GM04503 (cell line): ENCODE data around the gene NDEL1.
A peak's percentile ranks its signal among the peaks of the same experiment; 100 is the strongest.

Experiments
- DNase-seq: peaks from one replicate; pipeline ENCODE4 v3.0.0-alpha.2; 2012; ENCODE audit warnings: low read depth

Gene NDEL1

GRCh38 chr17:8458128-8458527, 22.4 kb downstream of the NDEL1 start:
- DNase-seq = no peak

DNA sequence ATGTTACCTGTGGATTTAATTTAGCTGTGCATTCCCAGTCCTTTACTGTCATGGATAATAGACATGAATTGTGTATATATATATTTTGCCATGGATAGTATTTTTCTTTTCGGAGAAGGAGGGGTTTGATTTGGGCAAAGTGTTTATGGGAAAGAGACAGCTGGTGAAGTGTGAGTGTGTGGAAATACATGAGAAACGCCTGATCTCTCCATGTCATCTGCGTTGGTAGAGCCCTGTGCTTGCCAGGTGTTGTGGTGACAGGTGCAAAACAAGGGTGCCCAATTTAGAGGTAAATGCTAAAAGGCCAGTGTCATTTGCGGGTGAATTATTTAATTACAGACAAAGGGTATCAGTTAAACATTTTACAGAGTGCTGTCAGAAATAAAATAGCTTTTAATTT, 23.4 kb downstream of the NDEL1 start:
- DNase-seq = no peak

DNA sequence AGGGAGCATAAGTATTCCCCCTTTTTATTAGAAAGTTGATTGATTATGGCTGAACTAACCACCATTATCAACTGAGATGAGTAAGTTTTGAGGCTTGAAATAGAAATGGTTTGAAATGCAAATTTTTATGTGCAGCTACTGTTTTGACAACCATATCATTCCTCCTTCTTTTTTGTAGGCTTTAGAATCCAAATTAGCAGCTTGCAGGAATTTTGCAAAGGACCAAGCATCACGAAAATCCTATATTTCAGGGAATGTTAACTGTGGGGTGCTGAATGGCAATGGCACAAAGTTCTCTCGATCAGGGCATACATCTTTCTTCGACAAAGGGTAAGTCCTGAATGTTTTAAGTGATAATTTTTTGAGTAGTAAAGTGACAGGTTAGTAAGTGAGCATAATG, 24.1 kb downstream of the NDEL1 start:
- no peak for DNase-seq

GRCh38 chr17:8462564-8462963, 26.9 kb downstream of the NDEL1 start:
- no peak for DNase-seq

- peak; percentile 83 for DNase-seq
Observed at GRCh38 chr17:8463099-8463498, 27.4 kb downstream of the NDEL1 start.

GRCh38 chr17:8464941-8465340, 29.3 kb downstream of the NDEL1 start:
- DNase-seq = no peak

GRCh38 chr17:8465356-8465755, 29.7 kb downstream of the NDEL1 start:
- no peak for DNase-seq

DNA sequence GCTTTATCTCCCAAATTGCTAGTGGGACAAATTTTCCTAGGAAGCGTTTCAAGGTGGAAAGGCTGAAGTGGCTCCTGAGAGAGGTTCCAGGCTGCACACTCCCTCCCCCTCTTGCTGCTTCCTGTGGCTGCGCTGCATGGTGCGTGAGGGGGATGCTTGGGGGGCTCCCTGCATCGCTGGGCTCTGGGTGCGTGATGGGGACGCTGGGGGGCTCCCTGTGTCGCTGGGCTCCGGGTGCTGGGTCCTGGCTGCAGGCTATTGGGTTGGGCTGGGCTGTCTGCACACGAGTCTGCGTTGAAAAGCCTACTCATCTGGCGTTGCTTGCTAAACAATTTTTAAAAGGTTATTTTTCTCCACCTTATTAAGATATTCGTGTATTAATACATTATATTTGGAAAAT, 30.1 kb downstream of the NDEL1 start:
- no peak for DNase-seq

GRCh38 chr17:8466456-8466855, 30.8 kb downstream of the NDEL1 start:
- peak; percentile 65 for DNase-seq

GRCh38 chr17:8466873-8467272, 31.2 kb downstream of the NDEL1 start:
- no peak for DNase-seq

GRCh38 chr17:8467527-8467926, 31.8 kb downstream of the NDEL1 start:
- DNase-seq = no peak

DNA sequence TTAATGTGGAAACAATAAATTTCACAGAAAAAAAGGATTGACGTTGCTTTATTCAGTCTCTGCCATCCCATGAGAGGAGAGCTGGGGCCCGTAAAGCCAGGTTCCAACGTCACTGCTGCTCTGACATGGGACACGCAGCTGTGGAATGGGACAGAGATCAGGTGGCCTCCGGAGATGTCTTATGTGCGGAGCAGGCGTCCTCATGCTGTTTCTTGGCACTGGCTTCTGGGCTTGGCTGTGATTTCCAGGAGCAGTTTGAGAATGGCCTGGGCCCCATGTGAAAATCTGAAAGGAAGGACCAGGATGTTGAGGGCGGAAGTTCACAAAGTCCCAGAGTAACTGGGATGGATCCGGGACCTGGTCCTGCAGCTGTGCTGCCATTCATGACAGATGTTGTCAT, 32.4 kb downstream of the NDEL1 start:
- no peak for DNase-seq

DNA sequence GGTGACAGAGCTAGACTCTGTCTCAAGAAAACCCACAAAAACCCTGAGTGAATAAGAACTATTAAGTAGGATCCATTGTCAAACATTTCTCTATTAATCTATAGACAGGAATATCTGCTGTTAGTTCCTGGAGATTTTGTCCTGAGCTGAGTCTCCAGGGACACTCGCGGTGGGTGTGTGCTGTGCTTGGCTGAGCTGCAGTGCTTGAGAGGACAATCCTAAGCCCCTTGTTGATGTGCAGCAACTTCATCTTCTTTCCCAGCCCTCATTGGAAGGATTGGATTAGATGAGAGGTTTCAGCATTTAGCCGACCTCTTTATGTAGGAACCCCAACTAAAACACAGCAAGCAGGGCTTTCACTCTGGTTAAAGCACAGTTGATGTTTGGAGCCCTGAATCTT, 33.3 kb downstream of the NDEL1 start:
- DNase-seq = no peak

DNA sequence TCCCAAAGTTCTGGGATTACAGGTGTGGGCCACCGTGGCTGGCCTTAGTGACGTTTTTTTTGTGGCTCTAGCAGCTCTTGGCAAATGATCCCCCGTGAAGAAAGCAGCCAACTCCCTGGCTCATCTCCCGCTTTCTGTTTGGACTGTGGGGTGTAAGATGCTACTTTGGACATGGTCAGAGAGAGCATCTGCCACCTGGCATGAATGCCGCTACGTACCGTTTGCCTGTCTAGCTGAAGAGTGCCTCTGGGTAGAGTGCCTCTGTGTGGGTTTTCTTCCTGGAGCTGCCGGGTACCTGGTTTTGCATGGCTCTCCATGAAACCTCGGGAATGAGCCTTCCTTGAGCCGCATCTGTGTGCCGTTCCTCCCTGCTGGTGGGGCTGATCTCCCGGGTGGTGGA, 34.3 kb downstream of the NDEL1 start:
- DNase-seq = no peak

DNA sequence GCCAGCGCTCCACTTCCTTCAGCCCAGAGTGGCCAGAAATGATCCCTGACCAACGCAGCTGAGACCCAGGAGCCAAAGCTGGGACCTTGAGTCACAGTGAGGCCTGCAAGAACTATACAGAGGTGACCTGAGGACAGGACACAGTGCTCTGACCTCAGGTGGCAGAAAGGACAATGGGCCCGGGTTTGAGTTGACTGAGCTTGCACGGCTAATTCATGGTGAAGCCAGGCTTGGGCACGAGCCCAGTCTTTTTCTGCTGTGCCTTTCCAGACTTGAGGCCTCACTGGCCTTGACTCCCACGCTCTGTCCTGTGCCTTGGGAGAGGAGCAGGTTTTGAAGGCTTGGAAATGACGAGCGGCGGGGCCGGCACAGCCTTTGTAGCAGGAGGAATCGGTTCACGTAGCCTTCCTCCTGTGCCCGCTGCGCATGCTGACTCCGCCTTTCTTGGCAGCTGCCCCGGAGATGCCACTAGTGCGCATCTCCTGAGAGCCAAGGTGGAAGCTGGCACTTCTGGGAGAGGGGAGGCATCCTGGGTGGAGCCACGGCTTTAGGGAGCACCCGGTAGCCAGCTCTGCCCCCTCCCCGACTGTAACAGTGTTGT, 34.9 kb downstream of the NDEL1 start:
- DNase-seq = no peak

GRCh38 chr17:8472663-8473062, 37.0 kb downstream of the NDEL1 start:
- no peak for DNase-seq

GRCh38 chr17:8473451-8474192, 37.9 kb downstream of the NDEL1 start:
- DNase-seq = no peak

GRCh38 chr17:8474826-8475225, 39.1 kb downstream of the NDEL1 start:
- DNase-seq = no peak

- no peak for DNase-seq
Observed at GRCh38 chr17:8475227-8475626, 39.5 kb downstream of the NDEL1 start.

DNA sequence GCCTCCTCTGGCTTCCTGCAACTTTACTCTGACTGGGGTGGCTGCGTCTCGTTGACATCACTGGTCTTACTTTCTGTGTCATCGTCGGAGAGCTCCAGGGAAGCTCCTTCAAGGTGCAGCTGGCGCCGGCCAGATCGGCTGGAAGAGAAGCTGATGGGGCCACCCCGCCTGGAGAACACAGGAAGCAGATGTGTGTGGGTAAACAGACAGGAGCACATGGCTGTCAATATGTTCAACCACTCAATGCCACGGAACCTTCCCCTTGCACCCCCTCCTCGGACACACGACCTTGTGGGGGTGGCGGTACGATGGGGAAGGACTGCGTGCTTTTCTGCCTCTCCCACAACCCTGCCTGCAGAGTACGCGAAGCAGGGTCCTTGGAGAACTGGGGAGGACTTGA, 40.1 kb downstream of the NDEL1 start:
- DNase-seq = no peak

GRCh38 chr17:8476741-8477140, 41.1 kb downstream of the NDEL1 start:
- DNase-seq = no peak

GRCh38 chr17:8477171-8477570, 41.5 kb downstream of the NDEL1 start:
- DNase-seq = no peak

GRCh38 chr17:8477715-8478441, 42.2 kb downstream of the NDEL1 start:
- no peak for DNase-seq
